GM12892 (cell line): ENCODE measurements around the gene RTBDN.

Experiments used
- POLR2A ChIP-seq: IDR thresholded peaks from 2 replicates; pipeline ENCODE4 v1.6.1; 2011; ENCODE audit warnings: low read depth, low read length, control low read depth
- POLR2AphosphoS5 ChIP-seq: IDR thresholded peaks from 2 replicates; pipeline ENCODE4 v1.6.1; 2011; ENCODE audit warnings: low read depth, low read length, control low read depth

DNA sequence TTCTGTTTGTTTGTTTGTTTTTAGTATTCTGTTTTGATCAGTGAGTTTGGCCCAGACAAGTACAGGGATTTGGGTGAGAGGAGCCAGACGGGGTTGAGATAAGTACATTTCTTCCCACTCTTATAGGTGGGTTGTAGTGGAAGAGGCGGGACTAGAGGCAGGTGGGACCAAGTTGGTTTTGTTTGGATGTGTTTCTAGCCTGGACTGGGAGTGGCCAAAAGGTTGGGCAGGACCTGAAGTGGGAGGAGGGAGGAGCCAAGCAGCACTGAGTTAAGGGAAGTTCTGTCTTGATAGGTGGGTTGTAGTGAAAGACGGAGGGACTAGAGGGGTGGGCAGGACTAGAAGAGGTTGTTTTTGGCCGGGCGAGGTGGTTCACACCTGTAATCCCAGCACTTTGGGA is 37.9 kb upstream of the RTBDN start:
- TF ChIP-seq POLR2A (no peak), POLR2AphosphoS5 (no peak)
